GM18951 (cell line): ENCODE results near the gene CPT1B.

ENCODE experiments used
- POLR2A ChIP-seq: IDR thresholded peaks from 4 replicates; pipeline ENCODE4 v1.6.1; 2011; ENCODE audit warnings: mild to moderate bottlenecking; ENCODE audit not compliant: insufficient read length, insufficient read depth; ENCODE audit errors: extremely low read depth
- in situ Hi-C: fragments of 300-500 bp; cut with MboI; formaldehyde crosslinking; loops from one replicate; pipeline ENCODE4 v1.12.0; 2022; ENCODE audit warnings: low sequenced_read_pairs, mixed read lengths, inconsistent platforms; ENCODE audit not compliant: unreplicated experiment

Gene CPT1B

GRCh38 chr22:50574383-50574755 is 3.9 kb downstream of the CPT1B start:
- TF ChIP-seq POLR2A, result no peak
- in situ Hi-C loops, result no loop called here

GRCh38 chr22:50573491-50574382 is 4.5 kb downstream of the CPT1B start:
- TF ChIP-seq POLR2A, result no peak

GRCh38 chr22:50572965-50573364 is 5.3 kb downstream of the CPT1B start:
- in situ Hi-C loops, result no loop called here
- TF ChIP-seq POLR2A, result no peak

More at GRCh38 chr22:50573491-50574382, 4.5 kb downstream of the CPT1B start:
- in situ Hi-C loops, result no loop called here

GRCh38 chr22:50571264-50572175 is 6.7 kb downstream of the CPT1B start:
- TF ChIP-seq POLR2A, result no peak
- in situ Hi-C loops, result no loop called here

- no peak for TF ChIP-seq POLR2A
- in situ Hi-C loops, result no loop called here
Measured at GRCh38 chr22:50570861-50571260, 7.4 kb downstream of the CPT1B start.

GRCh38 chr22:50569896-50570535 is 8.2 kb downstream of the CPT1B start:
- TF ChIP-seq POLR2A, result no peak
- in situ Hi-C loops, result no loop called here

GRCh38 chr22:50569041-50569459 is 9.2 kb downstream of the CPT1B start:
- in situ Hi-C loops, result no loop called here
- no peak for TF ChIP-seq POLR2A

GRCh38 chr22:50568626-50569025 is 9.6 kb downstream of the CPT1B start:
- TF ChIP-seq POLR2A, result no peak
- in situ Hi-C loops, result no loop called here

GRCh38 chr22:50567721-50568252 is 10.4 kb downstream of the CPT1B start:
- in situ Hi-C loops, result no loop called here
- TF ChIP-seq POLR2A, result no peak

- in situ Hi-C loops, result no loop called here
- TF ChIP-seq POLR2A, result no peak
Measured at GRCh38 chr22:50564289-50564688, 13.9 kb downstream of the CPT1B start.

- in situ Hi-C loops, result no loop called here
- TF ChIP-seq POLR2A, result no peak
Measured at GRCh38 chr22:50563413-50564160, 14.6 kb downstream of the CPT1B start.
